CD4-positive, alpha-beta T cell (primary cell): Measurements from ENCODE around the gene GTF2IRD1. TPM values are rescaled to one million over a fixed set of nuclear protein-coding genes. Genes with fewer than 3 reads are reported as not detected.
A peak's percentile ranks its signal among the peaks of the same experiment; 100 is the strongest.

Source experiments
- ATAC-seq: fragments of 200-7000 bp; cut with Tn5 transposase; one replicate; pipeline ENCODE4 v1.10.0; 2022; ENCODE audit warnings: mild to moderate bottlenecking; ENCODE audit not compliant: poor library complexity
- CTCF ChIA-PET: fragments of 350-600 bp; sonication (Branson Sonifier 250); formaldehyde crosslinking; loops from one replicate; lab custom pipeline; 2021; ENCODE audit warnings: antibody characterized with exemption, inconsistent platforms; lab: Charles Lee
- POLR2A ChIA-PET: fragments of 350-600 bp; sonication (Branson Sonifier 250); formaldehyde crosslinking; loops from one replicate; lab custom pipeline; 2021; ENCODE audit warnings: antibody characterized with exemption, inconsistent platforms; lab: Charles Lee
- DNase-seq, 14 experiments: peaks; one replicate each; pipeline ENCODE4 v3.0.0-alpha.2; 2013 to 2020; ENCODE audit warnings: mixed read lengths in 2 of 14
- H3K27ac ChIP-seq, 2 donors: one replicate each; pipeline versions ENCODE4 v1.5.1 to v1.7.0; 2013; ENCODE audit warnings: low read length in 2 of 2, low read depth in 1 of 2, mild to moderate bottlenecking in 1 of 2
- H3K27me3 ChIP-seq, 2 experiments: 1 replicate in 1 of 2; 2 replicates in 1 of 2; pipeline versions ENCODE4 v1.6.1 to v1.7.0; 2013; ENCODE audit warnings: low read length in 2 of 2, control low read depth in 1 of 2, mild to moderate bottlenecking in 1 of 2, moderate library complexity in 1 of 2; ENCODE audit not compliant: insufficient read depth in 2 of 2, control insufficient read depth in 1 of 2
- H3K36me3 ChIP-seq: one replicate; pipeline ENCODE4 v1.6.1; 2013; ENCODE audit warnings: low read length, control low read depth; ENCODE audit not compliant: insufficient read depth
- H3K4me1 ChIP-seq: one replicate; pipeline ENCODE4 v1.6.1; 2013; ENCODE audit warnings: low read length, control low read depth; ENCODE audit not compliant: insufficient read depth
- H3K4me3 ChIP-seq: one replicate; pipeline ENCODE4 v1.5.1; 2013; ENCODE audit warnings: mild to moderate bottlenecking, low read length, moderate library complexity
- H3K9me3 ChIP-seq, 2 experiments: 1 replicate in 1 of 2; 2 replicates in 1 of 2; pipeline versions ENCODE4 v1.6.1 to v1.7.0; 2013; ENCODE audit warnings: low read length in 2 of 2, mild to moderate bottlenecking in 2 of 2, control low read depth in 1 of 2, moderate library complexity in 1 of 2; ENCODE audit not compliant: control insufficient read depth in 1 of 2, insufficient read depth in 1 of 2
- H3K27ac Mint-ChIP-seq: one replicate; pipeline ENCODE4 v1.8.0; 2020; ENCODE audit warnings: mixed read lengths
- H3K27me3 Mint-ChIP-seq: one replicate; pipeline ENCODE4 v1.8.0; 2021; ENCODE audit warnings: mixed read lengths
- H3K36me3 Mint-ChIP-seq: one replicate; pipeline ENCODE4 v1.8.0; 2021; ENCODE audit warnings: low read depth, mixed read lengths
- H3K4me1 Mint-ChIP-seq: one replicate; pipeline ENCODE4 v1.8.0; 2021; ENCODE audit warnings: low read depth, mixed read lengths
- H3K4me3 Mint-ChIP-seq: one replicate; pipeline ENCODE4 v1.8.0; 2020; ENCODE audit warnings: mild to moderate bottlenecking, mixed read lengths
- H3K9me3 Mint-ChIP-seq: one replicate; pipeline ENCODE4 v1.8.0; 2020; ENCODE audit warnings: mixed read lengths
- CTCF ChIP-seq: fragments of 200-600 bp; IDR thresholded peaks from one replicate; pipeline ENCODE4 v1.8.0; 2022; ENCODE audit warnings: antibody characterized with exemption, mild to moderate bottlenecking
- intact Hi-C, 2 experiments: fragments of 100-400 bp; cut with DNase I in 1 of 2; cut with micrococcal nuclease in 1 of 2; formaldehyde crosslinking; loops; one replicate each; pipeline versions ENCODE4 v1.15.1 to v1.9.0; 2023 to 2025; cut with DNase I, micrococcal nuclease
- total RNA-seq, 174 experiments: library from RNA in 2 of 174; stranded (reverse) in 2 of 174; gene quantifications; one replicate each; pipeline ENCODE4 v1.2.3 and lab custom pipeline; 2021 to 2026

GTF2IRD1 gene
- total RNA-seq, 2 experiments from 2014 or later: 0.74 to 1.2 TPM

- H3K27me3 Mint-ChIP-seq: no peaks in the 10 kb centered on the region
- peak overlapping the region; percentile 49 for H3K4me3 Mint-ChIP-seq
- ATAC-seq (peak; percentile 12), DNase-seq (peak; percentile 47 to 86 (median 61))
- Histone ChIP-seq H3K27ac (no peak overlapping the region), H3K36me3 (no peaks in the 10 kb centered on the region), H3K4me1 (peaks cover 38% of the 10 kb centered on the region), H3K9me3 (no peaks in the 10 kb centered on the region), H3K4me3 (no peak overlapping the region), H3K27me3 (no peaks in the 10 kb centered on the region)
- intact Hi-C loops: loop anchor here (1.0 to 5.0 kb wide), 4 partner anchors 33 to 207 kb away; partner anchors contain the start of gene GTF2I (in 1 of the 2)
- H3K27ac Mint-ChIP-seq: peak overlapping the region; percentile 73
- peaks cover 5% of the 10 kb centered on the region for H3K36me3 Mint-ChIP-seq
- H3K9me3 Mint-ChIP-seq: no peaks in the 10 kb centered on the region
- peaks cover 17% of the 10 kb centered on the region for H3K4me1 Mint-ChIP-seq
- peak; percentile 77 for TF ChIP-seq CTCF
- ChIA-PET POLR2A (interaction anchor here (0.6 kb wide), 1 partner anchor 221 kb away, joined by 3 read pairs; no protein-coding TSS in a partner anchor), CTCF (interaction anchor here (0.6 to 3.7 kb wide), 6 partner anchors 65 to 1920 kb away, joined by 3 to 25 read pairs (median 4); no protein-coding TSS in a partner anchor)
Observed at GRCh38 chr7:74449809-74450397, 3.8 kb upstream of the GTF2IRD1 start.

GRCh38 chr7:74452748-74453321, 871 bp upstream of the GTF2IRD1 start:
- Mint-ChIP-seq H3K4me1 (peaks cover 20% of the 10 kb centered on the region), H3K27ac (peak overlapping the region; percentile 96)

More at GRCh38 chr7:74452748-74453321, 871 bp upstream of the GTF2IRD1 start:
- TF ChIP-seq CTCF: no peak
- peak overlapping the region; percentile 58 for H3K4me3 ChIP-seq
- peaks cover 38% of the 10 kb centered on the region for H3K4me1 ChIP-seq
- Mint-ChIP-seq H3K36me3 (peaks cover 5% of the 10 kb centered on the region), H3K27me3 (no peaks in the 10 kb centered on the region), H3K4me3 (peak overlapping the region; percentile 87), H3K9me3 (no peaks in the 10 kb centered on the region)
- intact Hi-C loops: loop anchor here in 1 of 2 experiments (5.0 kb wide), 1 partner anchor 204 kb away; the partner anchor contains the start of gene GTF2I
- no peaks in the 10 kb centered on the region for H3K9me3 ChIP-seq
- no peaks in the 10 kb centered on the region for H3K27me3 ChIP-seq
- peak overlapping the region; percentile 78 to 81 for H3K27ac ChIP-seq
- POLR2A ChIA-PET: no interaction called here
- CTCF ChIA-PET: no interaction called here
- no peaks in the 10 kb centered on the region for H3K36me3 ChIP-seq
- ATAC-seq (peak; percentile 5), DNase-seq (peak in 9 of 14 experiments; percentile 10 to 46 (median 16))
